LNCAP (cell line): ENCODE results near the gene SLC25A52.

Source experiments
- TF ChIP-seq, protein P1 (sequence below): fragments of 450-650 bp; IDR thresholded peaks from 2 replicates; pipeline ENCODE4 v1.5.1; 2017; ENCODE audit warnings: mild to moderate bottlenecking

SLC25A52 gene, protein sequence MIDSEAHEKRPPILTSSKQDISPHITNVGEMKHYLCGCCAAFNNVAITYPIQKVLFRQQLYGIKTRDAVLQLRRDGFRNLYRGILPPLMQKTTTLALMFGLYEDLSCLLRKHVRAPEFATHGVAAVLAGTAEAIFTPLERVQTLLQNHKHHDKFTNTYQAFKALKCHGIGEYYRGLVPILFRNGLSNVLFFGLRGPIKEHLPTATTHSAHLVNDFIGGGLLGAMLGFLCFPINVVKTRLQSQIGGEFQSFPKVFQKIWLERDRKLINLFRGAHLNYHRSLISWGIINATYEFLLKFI

DNA sequence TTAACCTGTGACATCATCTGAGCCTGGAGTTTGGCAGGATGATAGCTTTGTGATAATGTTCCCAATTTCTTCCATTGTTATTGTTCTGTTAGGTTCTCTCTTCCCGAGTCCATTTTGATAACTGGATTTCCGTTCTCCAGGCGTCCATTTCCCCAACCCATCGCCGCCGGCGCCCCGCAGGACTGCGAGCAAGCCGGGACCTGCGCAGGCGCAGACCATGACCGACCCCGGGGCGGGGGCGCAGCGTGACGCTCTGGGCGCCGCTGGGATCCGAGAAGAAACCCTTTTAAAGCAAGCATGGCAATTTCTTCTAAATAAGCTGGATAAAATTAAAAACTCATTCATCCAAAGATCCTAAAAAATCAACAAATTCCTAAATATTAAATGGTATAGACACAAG lies at the start of gene SLC25A52:
TSS of gene SLC25A52 (minus strand) at position 186 of the 400 bp plus-strand sequence. CDS start 219 bp downstream, outside the sequence.
- TF ChIP-seq, protein P1, sequence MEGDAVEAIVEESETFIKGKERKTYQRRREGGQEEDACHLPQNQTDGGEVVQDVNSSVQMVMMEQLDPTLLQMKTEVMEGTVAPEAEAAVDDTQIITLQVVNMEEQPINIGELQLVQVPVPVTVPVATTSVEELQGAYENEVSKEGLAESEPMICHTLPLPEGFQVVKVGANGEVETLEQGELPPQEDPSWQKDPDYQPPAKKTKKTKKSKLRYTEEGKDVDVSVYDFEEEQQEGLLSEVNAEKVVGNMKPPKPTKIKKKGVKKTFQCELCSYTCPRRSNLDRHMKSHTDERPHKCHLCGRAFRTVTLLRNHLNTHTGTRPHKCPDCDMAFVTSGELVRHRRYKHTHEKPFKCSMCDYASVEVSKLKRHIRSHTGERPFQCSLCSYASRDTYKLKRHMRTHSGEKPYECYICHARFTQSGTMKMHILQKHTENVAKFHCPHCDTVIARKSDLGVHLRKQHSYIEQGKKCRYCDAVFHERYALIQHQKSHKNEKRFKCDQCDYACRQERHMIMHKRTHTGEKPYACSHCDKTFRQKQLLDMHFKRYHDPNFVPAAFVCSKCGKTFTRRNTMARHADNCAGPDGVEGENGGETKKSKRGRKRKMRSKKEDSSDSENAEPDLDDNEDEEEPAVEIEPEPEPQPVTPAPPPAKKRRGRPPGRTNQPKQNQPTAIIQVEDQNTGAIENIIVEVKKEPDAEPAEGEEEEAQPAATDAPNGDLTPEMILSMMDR: no peak

DNA sequence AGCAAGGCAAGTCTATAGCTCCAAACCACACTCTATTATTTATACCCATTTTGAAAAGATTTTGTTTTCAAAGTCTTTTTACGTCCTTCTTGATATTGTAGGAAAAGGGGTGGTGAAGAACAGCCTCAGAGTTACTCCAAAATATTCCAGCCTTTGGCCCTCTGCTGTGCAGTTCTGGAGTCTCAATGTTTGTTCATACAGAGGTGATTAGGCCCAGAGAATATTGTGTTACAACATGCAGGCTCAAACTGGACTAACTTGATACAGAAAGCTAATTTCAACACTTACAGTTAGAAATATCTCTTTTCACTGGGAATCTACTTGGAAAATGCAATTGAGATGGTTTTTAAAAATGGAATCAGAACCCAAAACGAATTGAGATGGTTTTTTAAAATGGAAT lies 40.4 kb upstream of the SLC25A52 start:
- TF ChIP-seq, protein P1: no peak

DNA sequence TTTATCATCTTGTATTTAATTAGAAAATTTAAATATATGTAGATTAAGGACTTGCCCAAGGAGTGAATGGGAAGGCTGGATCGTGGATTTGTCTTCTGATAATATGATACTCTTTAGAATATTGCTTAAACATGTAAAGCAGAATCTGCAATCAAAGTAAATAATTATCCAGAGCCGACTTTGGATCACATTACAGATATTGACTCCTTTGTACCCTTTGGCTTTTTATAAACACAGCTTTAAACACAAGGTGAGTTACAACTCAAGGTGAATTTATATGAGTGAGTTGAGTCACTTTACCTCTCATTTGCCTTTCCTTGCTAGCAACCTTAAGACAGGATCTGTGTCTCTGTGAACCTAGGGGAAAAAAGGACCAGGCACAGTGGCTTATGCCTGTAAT lies 37.7 kb upstream of the SLC25A52 start:
- TF ChIP-seq, protein P1: no peak

DNA sequence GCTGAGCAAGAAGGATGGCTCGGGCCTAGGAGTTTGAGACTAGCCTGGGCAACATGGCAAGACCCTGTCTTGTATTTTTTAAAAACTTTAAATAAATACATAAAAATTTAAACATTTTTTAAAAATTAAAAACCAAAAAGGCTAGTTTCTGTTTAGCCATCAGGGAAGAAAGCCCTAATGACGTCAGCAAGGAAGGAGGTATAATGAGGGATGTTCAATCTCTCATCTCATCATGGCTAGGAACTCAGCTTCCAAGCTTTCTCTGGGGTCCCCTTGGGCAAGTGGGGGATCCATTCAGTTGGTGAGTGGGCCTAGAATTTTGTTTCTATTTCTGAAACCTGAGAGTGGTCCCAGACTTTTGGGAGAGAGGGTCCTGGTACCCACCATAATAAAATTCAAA lies 35.1 kb upstream of the SLC25A52 start:
- TF ChIP-seq, protein P1: no peak

DNA sequence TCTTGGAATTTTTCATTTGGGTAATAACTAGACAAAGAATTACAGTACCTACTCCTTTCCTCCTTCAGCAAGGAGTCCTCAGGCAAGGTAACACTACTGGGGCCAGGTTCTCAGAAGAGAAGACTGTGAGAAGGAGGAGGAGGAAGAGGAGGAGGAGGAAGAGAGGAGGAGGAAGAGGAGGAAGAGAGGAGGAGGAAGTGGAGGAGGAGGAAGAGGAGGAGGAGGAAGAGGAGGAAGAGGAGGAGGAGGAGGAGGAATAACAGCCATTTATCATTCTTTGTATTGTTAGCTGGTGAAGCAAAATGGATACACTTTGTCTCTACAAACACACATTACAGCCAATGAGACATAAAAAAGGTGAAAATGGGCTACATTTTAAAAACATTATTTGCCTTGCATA lies 32.9 kb upstream of the SLC25A52 start:
- TF ChIP-seq, protein P1: no peak

DNA sequence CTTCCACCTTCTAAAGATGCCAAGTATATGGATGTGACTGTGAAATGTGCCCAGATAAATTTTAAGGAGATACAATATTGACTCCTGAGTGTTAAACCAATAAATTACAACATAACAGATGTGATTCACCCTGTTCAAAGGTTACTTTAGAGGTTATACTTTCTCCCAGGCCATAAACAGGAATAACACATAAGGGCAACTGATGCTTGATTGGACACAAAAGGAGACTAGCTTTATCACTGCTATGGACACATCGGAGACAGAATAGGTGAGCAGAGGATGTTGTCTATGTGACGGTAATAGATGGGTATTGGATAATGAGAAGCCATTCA lies 31.9 kb upstream of the SLC25A52 start:
- TF ChIP-seq, protein P1: no peak

DNA sequence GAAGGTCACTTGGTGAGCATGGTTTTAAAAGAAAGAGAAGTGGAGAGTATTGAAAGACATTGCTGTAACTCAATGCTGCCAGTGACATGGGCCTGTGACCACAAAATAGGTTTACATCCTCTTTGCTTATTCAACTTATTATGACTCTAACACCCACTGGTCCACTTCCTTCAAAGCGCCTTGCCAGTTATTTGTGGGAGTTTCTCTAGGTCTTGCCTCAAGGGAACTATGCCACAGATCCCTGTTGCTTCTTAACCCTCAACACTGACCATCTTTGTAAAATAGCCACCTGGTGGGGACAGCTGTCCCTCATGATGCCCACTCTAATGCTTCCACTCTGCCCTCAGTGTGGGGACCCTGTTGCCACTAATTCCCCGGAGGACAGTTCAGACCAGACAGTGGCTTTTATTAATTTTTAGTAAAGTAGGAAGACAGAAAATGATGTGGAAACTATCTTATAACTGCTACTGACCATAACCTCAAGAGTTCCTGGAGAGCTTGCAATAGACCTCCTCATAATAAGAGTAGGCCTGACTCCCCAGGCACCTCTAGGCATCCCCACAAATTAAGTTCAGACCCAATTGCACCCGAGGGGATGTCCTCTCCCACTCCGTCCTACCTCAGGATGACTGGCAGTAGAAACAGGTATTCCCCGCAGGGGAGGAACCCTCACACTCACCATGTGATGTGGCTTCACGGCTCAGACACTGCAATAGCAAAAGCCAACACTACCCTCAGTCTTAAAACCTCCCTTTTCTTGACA lies 31.3 kb upstream of the SLC25A52 start:
- TF ChIP-seq, protein P1: no peak
